DOHH2 (cell line): ENCODE data around the gene KANTR.

Source experiments
- H3F3A ChIP-seq: fragments of 200-600 bp; sonication (generic), shearing (Covaris generic); 2 replicates; pipeline ENCODE4 v1.6.0; 2016; ENCODE audit warnings: antibody characterized with exemption, mild to moderate bottlenecking; ENCODE audit not compliant: control insufficient read depth, insufficient read depth
- H3K27ac ChIP-seq: fragments of 200-600 bp; sonication (generic); 2 replicates; pipeline ENCODE4 v1.5.1; 2014; ENCODE audit warnings: low read depth, mild to moderate bottlenecking, low read length, moderate library complexity
- H3K27me3 ChIP-seq: fragments of 200-600 bp; sonication (generic); 2 replicates; pipeline ENCODE4 v1.6.1; 2014; ENCODE audit warnings: mild to moderate bottlenecking, low read length, mixed read lengths; ENCODE audit not compliant: control insufficient read depth
- H3K36me3 ChIP-seq: fragments of 200-600 bp; sonication (generic); 2 replicates; pipeline ENCODE4 v1.6.1; 2014; ENCODE audit warnings: mild to moderate bottlenecking, low read length, moderate library complexity, mixed read lengths; ENCODE audit not compliant: control insufficient read depth
- H3K4me1 ChIP-seq: fragments of 200-600 bp; sonication (generic); 2 replicates; pipeline ENCODE4 v1.6.1; 2014; ENCODE audit warnings: mild to moderate bottlenecking, low read length, mixed read lengths; ENCODE audit not compliant: control insufficient read depth
- H3K4me2 ChIP-seq: fragments of 200-600 bp; sonication (generic); 2 replicates; pipeline ENCODE4 v1.6.0; 2014; ENCODE audit warnings: mild to moderate bottlenecking, low read length, moderate library complexity
- H3K4me3 ChIP-seq: fragments of 200-600 bp; sonication (generic); 2 replicates; pipeline ENCODE4 v1.5.1; 2014; ENCODE audit warnings: mild to moderate bottlenecking, low read length, mixed read lengths
- H3K79me2 ChIP-seq: fragments of 200-600 bp; sonication (generic); 2 replicates; pipeline ENCODE4 v1.6.1; 2014; ENCODE audit warnings: mild to moderate bottlenecking, low read length, mixed read lengths; ENCODE audit not compliant: control insufficient read depth
- H3K9me2 ChIP-seq: fragments of 200-600 bp; sonication (generic); replicated peaks from 2 replicates; pipeline ENCODE4 v1.6.1; 2014; ENCODE audit warnings: mild to moderate bottlenecking, low read length, mixed read lengths; ENCODE audit not compliant: control insufficient read depth
- H3K9me3 ChIP-seq: fragments of 200-600 bp; sonication (generic); 2 replicates; pipeline ENCODE4 v1.6.1; 2014; ENCODE audit warnings: antibody characterized with exemption, low read length, mixed read lengths; ENCODE audit not compliant: control insufficient read depth, insufficient read depth
- H4K20me1 ChIP-seq: fragments of 200-600 bp; sonication (generic); 2 replicates; pipeline ENCODE4 v1.6.0; 2014; ENCODE audit warnings: low read depth, mild to moderate bottlenecking, antibody characterized with exemption, low read length, moderate library complexity; ENCODE audit not compliant: control insufficient read depth, insufficient read depth
- EZH2phosphoT487 ChIP-seq: fragments of 200-600 bp; sonication (generic); IDR thresholded peaks from 2 replicates; pipeline ENCODE4 v1.6.1; 2017; ENCODE audit warnings: borderline replicate concordance, mild to moderate bottlenecking, antibody characterized with exemption, low read length, moderate library complexity, mixed read lengths
- TF ChIP-seq, protein P1 (sequence below): fragments of 200-600 bp; sonication (generic); IDR thresholded peaks from one replicate; pipeline ENCODE4 v1.5.1; 2014; ENCODE audit warnings: antibody characterized with exemption, mild to moderate bottlenecking, low read depth, low read length; ENCODE audit not compliant: poor library complexity, severe bottlenecking

The KANTR gene

DNA sequence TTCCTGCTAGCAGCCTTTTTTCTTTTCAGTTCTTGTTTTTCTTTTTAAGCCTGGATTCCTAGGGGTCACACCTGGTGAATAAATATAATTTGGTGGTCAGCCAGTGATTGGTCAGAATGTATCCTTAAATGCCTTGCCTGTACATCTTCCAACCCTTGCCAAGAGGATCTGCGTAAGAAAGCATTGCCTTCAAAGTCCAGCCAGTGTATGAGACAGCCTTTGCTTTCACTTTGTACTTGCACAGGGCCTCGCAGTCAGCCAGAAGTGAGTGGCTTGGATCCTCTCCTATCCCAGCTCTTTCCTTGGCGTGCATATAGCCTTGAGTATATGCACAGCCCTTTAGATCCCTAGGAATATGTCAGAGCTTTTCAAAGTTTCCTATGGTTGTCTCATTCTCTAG is 22.2 kb downstream of the KANTR start:
- Histone ChIP-seq H3K79me2 (no peaks in the 10 kb centered on the region), H3K4me3 (no peak overlapping the region), H3K27ac (no peak overlapping the region), H3K4me2 (no peak overlapping the region), H3K9me3 (no peaks in the 10 kb centered on the region), H3K36me3 (no peaks in the 10 kb centered on the region), H3K4me1 (no peaks in the 10 kb centered on the region), H3K9me2 (no peaks in the 10 kb centered on the region), H3F3A (no peaks in the 10 kb centered on the region), H3K27me3 (no peaks in the 10 kb centered on the region), H4K20me1 (no peaks in the 10 kb centered on the region)
- no peak for TF ChIP-seq EZH2phosphoT487
- TF ChIP-seq, protein P1, sequence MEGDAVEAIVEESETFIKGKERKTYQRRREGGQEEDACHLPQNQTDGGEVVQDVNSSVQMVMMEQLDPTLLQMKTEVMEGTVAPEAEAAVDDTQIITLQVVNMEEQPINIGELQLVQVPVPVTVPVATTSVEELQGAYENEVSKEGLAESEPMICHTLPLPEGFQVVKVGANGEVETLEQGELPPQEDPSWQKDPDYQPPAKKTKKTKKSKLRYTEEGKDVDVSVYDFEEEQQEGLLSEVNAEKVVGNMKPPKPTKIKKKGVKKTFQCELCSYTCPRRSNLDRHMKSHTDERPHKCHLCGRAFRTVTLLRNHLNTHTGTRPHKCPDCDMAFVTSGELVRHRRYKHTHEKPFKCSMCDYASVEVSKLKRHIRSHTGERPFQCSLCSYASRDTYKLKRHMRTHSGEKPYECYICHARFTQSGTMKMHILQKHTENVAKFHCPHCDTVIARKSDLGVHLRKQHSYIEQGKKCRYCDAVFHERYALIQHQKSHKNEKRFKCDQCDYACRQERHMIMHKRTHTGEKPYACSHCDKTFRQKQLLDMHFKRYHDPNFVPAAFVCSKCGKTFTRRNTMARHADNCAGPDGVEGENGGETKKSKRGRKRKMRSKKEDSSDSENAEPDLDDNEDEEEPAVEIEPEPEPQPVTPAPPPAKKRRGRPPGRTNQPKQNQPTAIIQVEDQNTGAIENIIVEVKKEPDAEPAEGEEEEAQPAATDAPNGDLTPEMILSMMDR = no peak

DNA sequence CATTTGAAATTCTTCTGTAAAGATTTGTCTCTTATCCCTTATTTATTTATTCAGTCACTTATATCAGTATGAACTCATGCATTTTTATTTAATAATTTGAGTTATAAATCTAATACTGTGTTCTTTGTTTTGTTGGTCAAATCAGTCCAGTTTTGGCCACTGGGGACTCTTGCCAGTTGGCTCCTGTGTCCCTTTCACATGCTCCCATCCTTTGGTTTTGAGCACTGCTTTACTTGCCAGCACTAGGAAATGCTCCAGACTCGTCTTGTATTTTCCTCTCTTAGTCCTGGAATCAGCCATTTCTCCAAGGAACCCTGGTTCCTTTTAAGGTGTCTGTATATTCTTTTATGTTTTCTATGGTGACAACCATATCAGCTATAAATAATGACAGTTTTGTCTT is 28.1 kb downstream of the KANTR start:
- Histone ChIP-seq H3K27ac (no peak overlapping the region), H3K4me1 (no peaks in the 10 kb centered on the region), H3K4me3 (no peak overlapping the region), H3K79me2 (no peaks in the 10 kb centered on the region), H4K20me1 (no peaks in the 10 kb centered on the region), H3K9me2 (no peaks in the 10 kb centered on the region), H3K36me3 (no peaks in the 10 kb centered on the region), H3K9me3 (no peaks in the 10 kb centered on the region), H3K27me3 (no peaks in the 10 kb centered on the region), H3F3A (no peaks in the 10 kb centered on the region), H3K4me2 (no peak overlapping the region)
- no peak for TF ChIP-seq EZH2phosphoT487

DNA sequence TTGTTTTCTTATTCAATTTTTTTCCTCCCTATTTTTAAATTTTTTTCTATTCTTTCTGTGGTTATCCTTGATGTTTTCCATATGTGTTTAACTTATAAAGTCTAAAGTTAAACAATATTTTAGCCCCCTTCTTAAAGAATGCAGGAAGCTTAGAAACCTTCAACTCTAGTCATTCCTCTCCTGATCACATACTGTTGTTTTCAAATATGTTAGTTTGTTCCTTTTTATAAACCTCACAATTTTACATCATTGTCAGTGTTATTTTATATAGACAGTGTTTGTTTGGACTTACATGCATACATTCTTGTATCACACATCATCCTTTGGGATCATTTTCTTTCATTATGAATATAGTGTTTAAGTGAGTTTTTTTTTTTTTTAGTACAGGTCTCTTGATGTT is 31.6 kb downstream of the KANTR start:
- Histone ChIP-seq H3K4me2 (no peak overlapping the region), H3K79me2 (no peaks in the 10 kb centered on the region), H4K20me1 (no peaks in the 10 kb centered on the region), H3K4me3 (no peak overlapping the region), H3K27me3 (no peaks in the 10 kb centered on the region), H3K27ac (no peak overlapping the region), H3K4me1 (no peaks in the 10 kb centered on the region), H3F3A (no peaks in the 10 kb centered on the region), H3K36me3 (no peaks in the 10 kb centered on the region), H3K9me2 (no peaks in the 10 kb centered on the region), H3K9me3 (no peaks in the 10 kb centered on the region)
- TF ChIP-seq EZH2phosphoT487 = no peak

DNA sequence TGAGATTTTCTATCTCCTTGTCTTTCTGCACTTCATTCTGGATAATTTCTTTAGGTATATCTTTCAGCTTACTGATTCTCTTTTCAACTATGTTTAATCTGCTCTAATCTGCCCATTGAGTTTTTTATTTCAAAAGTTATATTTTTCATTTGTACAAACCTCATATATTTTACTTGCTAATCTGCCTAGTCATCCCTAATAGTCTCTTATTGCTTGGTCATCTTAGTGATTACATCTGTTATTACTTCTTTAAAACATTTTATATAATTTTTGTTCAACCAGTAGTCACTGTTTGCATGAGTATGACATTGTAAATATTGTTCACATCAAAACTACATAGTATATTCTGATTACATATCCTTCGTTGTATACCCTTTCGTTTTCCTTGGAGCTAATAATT is 32.4 kb downstream of the KANTR start:
- no peak overlapping the region for H3K27ac ChIP-seq
- no peak overlapping the region for H3K4me2 ChIP-seq
- no peaks in the 10 kb centered on the region for H3K36me3 ChIP-seq
- no peaks in the 10 kb centered on the region for H3K9me2 ChIP-seq
- TF ChIP-seq, protein P1 = no peak
- TF ChIP-seq EZH2phosphoT487 = no peak
- H3K9me3 ChIP-seq = no peaks in the 10 kb centered on the region
- no peaks in the 10 kb centered on the region for H4K20me1 ChIP-seq
- H3K4me3 ChIP-seq = no peak overlapping the region
- no peaks in the 10 kb centered on the region for H3K4me1 ChIP-seq
- H3K79me2 ChIP-seq = no peaks in the 10 kb centered on the region
- no peaks in the 10 kb centered on the region for H3K27me3 ChIP-seq
- H3F3A ChIP-seq = no peaks in the 10 kb centered on the region
